Measurements from ENCODE around the gene RALGAPB. TPM values are rescaled to one million over a fixed set of nuclear protein-coding genes. Genes with fewer than 3 reads are reported as not detected.

Gene RALGAPB
- total RNA-seq, 6 experiments from 2014 or later, result 23.4 to 29.5 (median 26.7) TPM

- no peaks in the 10 kb centered on the region for H3K4me1 Mint-ChIP-seq (ENCODE audit: low read depth)
- no peak overlapping the region for H3K4me3 Mint-ChIP-seq
- no peak for DNase-seq
- peaks cover 28% of the 10 kb centered on the region for H3K27me3 Mint-ChIP-seq (ENCODE audit: insufficient read depth)
- H3K9me3 Mint-ChIP-seq, result no peaks in the 10 kb centered on the region
- no peak for TF ChIP-seq CTCF (IDR thresholded peaks at IDR 0.05)
- H3K27ac Mint-ChIP-seq, result no peak overlapping the region
- no peaks in the 10 kb centered on the region for H3K36me3 Mint-ChIP-seq (ENCODE audit: low read depth)
These were observed 111.6 kb downstream of the RALGAPB start for GRCh38 chr20:38584099-38584763.

GRCh38 chr20:38585404-38586180, 112.9 kb downstream of the RALGAPB start:
- Mint-ChIP-seq H3K4me1 (ENCODE audit: low read depth) (no peaks in the 10 kb centered on the region), H3K27me3 (ENCODE audit: insufficient read depth) (peaks cover 24% of the 10 kb centered on the region), H3K36me3 (ENCODE audit: low read depth) (no peaks in the 10 kb centered on the region), H3K4me3 (no peak overlapping the region), H3K27ac (no peak overlapping the region), H3K9me3 (no peaks in the 10 kb centered on the region)
- no peak for TF ChIP-seq CTCF (IDR thresholded peaks at IDR 0.05)
- no peak for DNase-seq

GRCh38 chr20:38586181-38586525, 113.5 kb downstream of the RALGAPB start:
- H3K4me3 Mint-ChIP-seq, result no peak overlapping the region
- H3K27me3 Mint-ChIP-seq (ENCODE audit: insufficient read depth), result peaks cover 26% of the 10 kb centered on the region
- H3K9me3 Mint-ChIP-seq, result no peaks in the 10 kb centered on the region

GRCh38 chr20:38588303-38588702, 115.7 kb downstream of the RALGAPB start:
- no peaks in the 10 kb centered on the region for H3K36me3 Mint-ChIP-seq (ENCODE audit: low read depth)
- H3K9me3 Mint-ChIP-seq, result no peaks in the 10 kb centered on the region
- H3K4me3 Mint-ChIP-seq, result no peak overlapping the region
- H3K27ac Mint-ChIP-seq, result no peak overlapping the region
- TF ChIP-seq CTCF (IDR thresholded peaks at IDR 0.05), result no peak
- no peaks in the 10 kb centered on the region for H3K4me1 Mint-ChIP-seq (ENCODE audit: low read depth)
- no peak for DNase-seq
- peaks cover 25% of the 10 kb centered on the region for H3K27me3 Mint-ChIP-seq (ENCODE audit: insufficient read depth)

More at GRCh38 chr20:38586181-38586525, 113.5 kb downstream of the RALGAPB start:
- Mint-ChIP-seq H3K27ac (no peak overlapping the region), H3K4me1 (ENCODE audit: low read depth) (no peaks in the 10 kb centered on the region), H3K36me3 (ENCODE audit: low read depth) (no peaks in the 10 kb centered on the region)
- no peak for DNase-seq
- no peak for TF ChIP-seq CTCF (IDR thresholded peaks at IDR 0.05)

- H3K36me3 Mint-ChIP-seq (ENCODE audit: low read depth), result no peaks in the 10 kb centered on the region
- H3K4me3 Mint-ChIP-seq, result no peak overlapping the region
- H3K27me3 Mint-ChIP-seq (ENCODE audit: insufficient read depth), result peaks cover 24% of the 10 kb centered on the region
- DNase-seq, result no peak
- no peak for TF ChIP-seq CTCF (IDR thresholded peaks at IDR 0.05)
- H3K9me3 Mint-ChIP-seq, result no peaks in the 10 kb centered on the region
- no peak overlapping the region for H3K27ac Mint-ChIP-seq
- H3K4me1 Mint-ChIP-seq (ENCODE audit: low read depth), result no peaks in the 10 kb centered on the region
These were observed 116.7 kb downstream of the RALGAPB start for GRCh38 chr20:38589351-38589750.

All from HFFc6 (cell line).